GM12864 (cell line): Measurements from ENCODE around the gene AMMECR1.

Source experiments
- DNase-seq: peaks from one replicate; pipeline ENCODE4 v3.0.0-alpha.2; 2011; ENCODE audit warnings: low read depth
- H3K4me3 ChIP-seq: 2 replicates; pipeline ENCODE4 v1.5.1; 2011; ENCODE audit warnings: mild to moderate bottlenecking, low read depth, low read length, control low read depth
- CTCF ChIP-seq: IDR thresholded peaks from 2 replicates; pipeline ENCODE4 v1.5.1; 2011; ENCODE audit warnings: low read depth, mild to moderate bottlenecking, moderate library complexity, low read length, control low read depth, inconsistent platforms; ENCODE audit errors: missing control alignments

The AMMECR1 gene

GRCh38 chrX:110267874-110268273 is 50.0 kb downstream of the AMMECR1 start:
- no peak for TF ChIP-seq CTCF
- no peak for DNase-seq
- H3K4me3 ChIP-seq: no peak overlapping the region

- no peak overlapping the region for H3K4me3 ChIP-seq
- no peak for DNase-seq
These were observed 52.2 kb downstream of the AMMECR1 start for GRCh38 chrX:110265661-110266060.

GRCh38 chrX:110259117-110259516 is 58.8 kb downstream of the AMMECR1 start:
- no peak overlapping the region for H3K4me3 ChIP-seq
- TF ChIP-seq CTCF: no peak
- DNase-seq: no peak

More at GRCh38 chrX:110265661-110266060, 52.2 kb downstream of the AMMECR1 start:
- TF ChIP-seq CTCF: no peak

GRCh38 chrX:110258552-110258951 is 59.3 kb downstream of the AMMECR1 start:
- no peak for DNase-seq
- H3K4me3 ChIP-seq: no peak overlapping the region
- no peak for TF ChIP-seq CTCF

GRCh38 chrX:110257889-110258288 is 60.0 kb downstream of the AMMECR1 start:
- no peak for TF ChIP-seq CTCF
- no peak for DNase-seq
- no peak overlapping the region for H3K4me3 ChIP-seq

- H3K4me3 ChIP-seq: no peak overlapping the region
- no peak for DNase-seq
- TF ChIP-seq CTCF: no peak
These were observed 65.2 kb downstream of the AMMECR1 start for GRCh38 chrX:110252711-110253110.

- no peak for TF ChIP-seq CTCF
- no peak for DNase-seq
- H3K4me3 ChIP-seq: no peak overlapping the region
These were observed 65.9 kb downstream of the AMMECR1 start for GRCh38 chrX:110251961-110252360.
